Adrenal gland (tissue), 5 donors: Measurements from ENCODE around the gene SLC26A2.

ENCODE experiments used
- POLR2A ChIP-seq, 2 donors: fragments of 450-650 bp; IDR thresholded peaks; one replicate each; pipeline ENCODE4 v1.6.1; 2017; ENCODE audit warnings: antibody characterized with exemption in 2 of 2, mild to moderate bottlenecking in 2 of 2, moderate library complexity in 1 of 2
- TF ChIP-seq, protein P1 (sequence below), 6 experiments: fragments of 450-650 bp in 4 of 6; fragments of 200-600 bp in 2 of 6; sonication (generic) in 1 of 6; IDR thresholded peaks; 1 replicate in 5 of 6; 2 replicates in 1 of 6; pipeline versions ENCODE4 v1.5.1 to v1.8.0; 2016 to 2021; ENCODE audit warnings: antibody characterized with exemption in 6 of 6, mild to moderate bottlenecking in 2 of 6, moderate library complexity in 1 of 6
- donor health status: DM: no; HTN: no; CAD: no.

GRCh38 chr5:149954798-149955197 is 5.8 kb upstream of the SLC26A2 start:
- TF ChIP-seq, protein P1, sequence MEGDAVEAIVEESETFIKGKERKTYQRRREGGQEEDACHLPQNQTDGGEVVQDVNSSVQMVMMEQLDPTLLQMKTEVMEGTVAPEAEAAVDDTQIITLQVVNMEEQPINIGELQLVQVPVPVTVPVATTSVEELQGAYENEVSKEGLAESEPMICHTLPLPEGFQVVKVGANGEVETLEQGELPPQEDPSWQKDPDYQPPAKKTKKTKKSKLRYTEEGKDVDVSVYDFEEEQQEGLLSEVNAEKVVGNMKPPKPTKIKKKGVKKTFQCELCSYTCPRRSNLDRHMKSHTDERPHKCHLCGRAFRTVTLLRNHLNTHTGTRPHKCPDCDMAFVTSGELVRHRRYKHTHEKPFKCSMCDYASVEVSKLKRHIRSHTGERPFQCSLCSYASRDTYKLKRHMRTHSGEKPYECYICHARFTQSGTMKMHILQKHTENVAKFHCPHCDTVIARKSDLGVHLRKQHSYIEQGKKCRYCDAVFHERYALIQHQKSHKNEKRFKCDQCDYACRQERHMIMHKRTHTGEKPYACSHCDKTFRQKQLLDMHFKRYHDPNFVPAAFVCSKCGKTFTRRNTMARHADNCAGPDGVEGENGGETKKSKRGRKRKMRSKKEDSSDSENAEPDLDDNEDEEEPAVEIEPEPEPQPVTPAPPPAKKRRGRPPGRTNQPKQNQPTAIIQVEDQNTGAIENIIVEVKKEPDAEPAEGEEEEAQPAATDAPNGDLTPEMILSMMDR (IDR thresholded peaks at IDR 0.05): no peak
- no peak for TF ChIP-seq POLR2A (IDR thresholded peaks at IDR 0.05)
